ENCODE data around the gene GGA3.

- TF ChIP-seq CTCF (conservative IDR thresholded peaks at IDR 0.05), result no peak
- no peak for TF ChIP-seq EZH2 (IDR thresholded peaks at IDR 0.05; ENCODE audit: low read depth)
Measured at GRCh38 chr17:75244133-75244866, 17.1 kb downstream of the GGA3 start.
